ENCODE results near the gene NOX5. TPM values are rescaled to one million over a fixed set of nuclear protein-coding genes. Genes with fewer than 3 reads are reported as not detected.

NOX5 gene
- total RNA-seq, 4 donors from 2014 or later, result 0.19 to 1.5 (median 0.46) TPM

- Histone ChIP-seq H3K4me3 (no peak overlapping the region), H3K4me1 (no peaks in the 10 kb centered on the region), H3K27me3 (peaks cover 0 to 17% (median 0%) of the 10 kb centered on the region in 4 donors), H3K9me3 (no peaks in the 10 kb centered on the region), H3K27ac (no peak overlapping the region), H3K36me3 (no peaks in the 10 kb centered on the region)
- intact Hi-C loops (cut with DNase I), result no loop called here
- WGBS, 2 donors, result 75 to 79% methylated on average over 7 of the region's 7 CpGs
- TF ChIP-seq POLR2A (IDR thresholded peaks at IDR 0.05) (no peak), CTCF (IDR thresholded peaks at IDR 0.05) (no peak)
- no peak for DNase-seq
Measured at GRCh38 chr15:69017978-69018377, 3.5 kb downstream of the NOX5 start.

GRCh38 chr15:69018951-69019350, 4.5 kb downstream of the NOX5 start:
- no peak for DNase-seq

DNA sequence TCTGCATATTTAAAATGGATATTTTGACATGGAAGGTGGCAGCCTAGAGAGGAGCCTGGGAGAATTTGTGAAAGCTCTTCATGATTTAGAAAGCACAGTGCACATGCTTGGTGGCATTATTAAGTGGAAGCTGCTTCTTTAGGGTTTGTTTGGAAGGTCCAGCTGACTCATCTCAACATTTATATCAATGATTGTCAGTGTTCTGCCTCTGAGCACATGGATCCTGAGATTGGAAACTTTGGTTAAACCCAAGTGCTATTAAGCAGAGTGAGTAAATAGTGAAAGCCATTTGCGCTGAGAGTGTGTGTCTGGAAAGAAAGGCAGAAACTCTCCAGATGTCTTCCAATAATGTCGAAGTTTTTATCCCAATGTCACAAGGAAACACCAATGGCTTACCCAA, 7.4 kb downstream of the NOX5 start:
- Histone ChIP-seq H3K27ac (no peak overlapping the region), H3K9me3 (no peaks in the 10 kb centered on the region), H3K36me3 (no peaks in the 10 kb centered on the region), H3K27me3 (peaks cover 0 to 5% (median 0%) of the 10 kb centered on the region in 4 donors), H3K4me3 (no peak overlapping the region), H3K4me1 (no peaks in the 10 kb centered on the region)
- intact Hi-C loops (cut with DNase I), result no loop called here
- no peak for DNase-seq
- 59 to 72% methylated on average over 2 of the region's 2 CpGs for WGBS, 2 donors
- no peak for TF ChIP-seq POLR2A (IDR thresholded peaks at IDR 0.05)
- no peak for TF ChIP-seq CTCF (IDR thresholded peaks at IDR 0.05)

More at GRCh38 chr15:69018951-69019350, 4.5 kb downstream of the NOX5 start:
- Histone ChIP-seq H3K27me3 (peaks cover 0 to 17% (median 0%) of the 10 kb centered on the region in 4 donors), H3K27ac (no peak overlapping the region), H3K36me3 (no peaks in the 10 kb centered on the region), H3K4me3 (no peak overlapping the region), H3K4me1 (no peaks in the 10 kb centered on the region), H3K9me3 (no peaks in the 10 kb centered on the region)
- intact Hi-C loops (cut with DNase I), result no loop called here
- 78 to 88% methylated on average over 5 to 6 of the region's 6 CpGs for WGBS, 2 donors
- TF ChIP-seq CTCF (IDR thresholded peaks at IDR 0.05) (no peak), POLR2A (IDR thresholded peaks at IDR 0.05) (no peak)

DNA sequence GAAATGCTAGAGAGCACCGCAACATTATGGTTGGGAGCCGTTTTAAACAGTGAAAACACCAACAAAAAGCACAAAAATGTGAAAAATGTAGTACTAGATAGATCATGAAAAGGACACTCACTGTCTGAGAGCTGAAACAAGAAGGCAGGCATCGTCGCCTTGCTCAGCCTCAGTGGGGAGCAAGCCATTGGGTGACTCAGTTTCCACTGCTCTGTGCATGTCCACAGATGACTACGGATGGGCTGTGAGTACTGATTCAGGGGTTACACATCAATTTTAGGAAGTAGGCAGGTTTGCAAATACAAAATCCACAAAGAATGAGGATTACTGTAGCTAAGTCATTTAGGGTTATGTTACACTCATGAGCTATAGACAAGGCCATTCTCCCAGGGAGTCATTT, 10.8 kb downstream of the NOX5 start:
- WGBS, 2 donors, result 69 to 71% methylated on average over 5 of the region's 5 CpGs

GRCh38 chr15:69026355-69026754, 11.9 kb downstream of the NOX5 start:
- DNase-seq, result no peak
- H3K27ac ChIP-seq, result no peak overlapping the region
- 85 to 89% methylated on average over 3 to 4 of the region's 5 CpGs for WGBS, 2 donors
- intact Hi-C loops (cut with DNase I), result no loop called here
- peaks cover 0 to 5% (median 0%) of the 10 kb centered on the region in 3 donors for H3K4me1 ChIP-seq
- no peaks in the 10 kb centered on the region for H3K9me3 ChIP-seq
- TF ChIP-seq POLR2A (IDR thresholded peaks at IDR 0.05) (no peak), CTCF (IDR thresholded peaks at IDR 0.05) (no peak)
- no peaks in the 10 kb centered on the region for H3K36me3 ChIP-seq
- H3K27me3 ChIP-seq, result peaks cover 0 to 5% (median 0%) of the 10 kb centered on the region in 4 donors
- no peak overlapping the region for H3K4me3 ChIP-seq

More for the DNA sequence above, 10.8 kb downstream of the NOX5 start:
- Histone ChIP-seq H3K4me3 (no peak overlapping the region), H3K36me3 (no peaks in the 10 kb centered on the region), H3K27me3 (peaks cover 0 to 5% (median 0%) of the 10 kb centered on the region in 4 donors), H3K9me3 (no peaks in the 10 kb centered on the region), H3K4me1 (no peaks in the 10 kb centered on the region), H3K27ac (no peak overlapping the region)
- DNase-seq, result no peak
- no peak for TF ChIP-seq CTCF (IDR thresholded peaks at IDR 0.05)
- TF ChIP-seq POLR2A (IDR thresholded peaks at IDR 0.05), result no peak
- intact Hi-C loops (cut with DNase I), result no loop called here

Data from esophagus squamous epithelium (tissue), 5 donors.